Measurements from ENCODE around the gene E4F1. TPM values are rescaled to one million over a fixed set of nuclear protein-coding genes. Genes with fewer than 3 reads are reported as not detected.

The E4F1 gene
- total and polyA plus RNA-seq, 2 of the 13 experiments (the other 11 are each of a cell fraction or from before 2014, with no cell fraction given), result 13.8 to 19.5 TPM

GRCh38 chr16:2213817-2214718 lies 9.3 kb upstream of the E4F1 start (continued):
- TF ChIP-seq, protein P1, sequence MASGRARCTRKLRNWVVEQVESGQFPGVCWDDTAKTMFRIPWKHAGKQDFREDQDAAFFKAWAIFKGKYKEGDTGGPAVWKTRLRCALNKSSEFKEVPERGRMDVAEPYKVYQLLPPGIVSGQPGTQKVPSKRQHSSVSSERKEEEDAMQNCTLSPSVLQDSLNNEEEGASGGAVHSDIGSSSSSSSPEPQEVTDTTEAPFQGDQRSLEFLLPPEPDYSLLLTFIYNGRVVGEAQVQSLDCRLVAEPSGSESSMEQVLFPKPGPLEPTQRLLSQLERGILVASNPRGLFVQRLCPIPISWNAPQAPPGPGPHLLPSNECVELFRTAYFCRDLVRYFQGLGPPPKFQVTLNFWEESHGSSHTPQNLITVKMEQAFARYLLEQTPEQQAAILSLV (CRISPR knock-in tag; IDR thresholded peaks at IDR 0.05; ENCODE audit: borderline replicate concordance), result 0 out of 2 replicates have a peak, but pooled peaks have one; percentile 4
- TF ChIP-seq, protein P2, sequence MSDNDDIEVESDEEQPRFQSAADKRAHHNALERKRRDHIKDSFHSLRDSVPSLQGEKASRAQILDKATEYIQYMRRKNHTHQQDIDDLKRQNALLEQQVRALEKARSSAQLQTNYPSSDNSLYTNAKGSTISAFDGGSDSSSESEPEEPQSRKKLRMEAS (IDR thresholded peaks at IDR 0.05), result peak; percentile 13; the same call in 1 of the 2 replicates
- TF ChIP-seq YY1 (IDR thresholded peaks at IDR 0.05; ENCODE audit: insufficient read depth, insufficient replicate concordance, low read depth, low read length), result peak; percentile 62
- TF ChIP-seq, protein P3, sequence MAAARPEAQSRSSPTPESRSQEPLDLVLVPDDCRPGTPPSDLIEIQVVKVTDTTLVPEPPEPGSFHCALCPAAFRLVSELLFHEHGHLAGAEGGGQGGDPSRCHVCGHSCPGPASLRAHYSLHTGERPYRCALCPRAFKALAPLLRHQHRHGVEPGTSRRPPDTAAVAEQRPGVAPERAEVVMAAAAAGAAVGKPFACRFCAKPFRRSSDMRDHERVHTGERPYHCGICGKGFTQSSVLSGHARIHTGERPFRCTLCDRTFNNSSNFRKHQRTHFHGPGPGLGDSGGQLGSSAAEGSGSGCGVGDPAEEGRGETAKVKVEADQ (CRISPR knock-in tag; IDR thresholded peaks at IDR 0.05; ENCODE audit: borderline replicate concordance), result peak; percentile 78; the same call in 1 of the 2 replicates
- TF ChIP-seq ZSCAN21 (CRISPR knock-in tag; IDR thresholded peaks at IDR 0.05; ENCODE audit: borderline replicate concordance), result peak; percentile 28; the same call in 1 of the 2 replicates
- TF ChIP-seq RAD21 (CRISPR knock-in tag; IDR thresholded peaks at IDR 0.05), result peak; percentile 44; the same call in 1 of the 2 replicates
- TF ChIP-seq PHF8 (CRISPR knock-in tag; IDR thresholded peaks at IDR 0.05), result peak; percentile 32; the same call in 1 of the 2 replicates
- TF ChIP-seq AGO2 (optimal IDR thresholded peaks at IDR 0.05; ENCODE audit: low read depth, low read length), result peak; percentile 63
- no peak for TF ChIP-seq EHMT2 (IDR thresholded peaks at IDR 0.05; ENCODE audit: borderline replicate concordance, low read depth, low read length)
- TF ChIP-seq, protein P4, sequence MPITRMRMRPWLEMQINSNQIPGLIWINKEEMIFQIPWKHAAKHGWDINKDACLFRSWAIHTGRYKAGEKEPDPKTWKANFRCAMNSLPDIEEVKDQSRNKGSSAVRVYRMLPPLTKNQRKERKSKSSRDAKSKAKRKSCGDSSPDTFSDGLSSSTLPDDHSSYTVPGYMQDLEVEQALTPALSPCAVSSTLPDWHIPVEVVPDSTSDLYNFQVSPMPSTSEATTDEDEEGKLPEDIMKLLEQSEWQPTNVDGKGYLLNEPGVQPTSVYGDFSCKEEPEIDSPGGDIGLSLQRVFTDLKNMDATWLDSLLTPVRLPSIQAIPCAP (CRISPR knock-in tag; IDR thresholded peaks at IDR 0.05; ENCODE audit: low read depth), result no peak
- no peak for TF ChIP-seq ZNF775 (CRISPR knock-in tag; IDR thresholded peaks at IDR 0.05; ENCODE audit: borderline replicate concordance)
- no peak for TF ChIP-seq ZBTB1 (CRISPR knock-in tag; IDR thresholded peaks at IDR 0.05; ENCODE audit: borderline replicate concordance)
- peak; percentile 63 for TF ChIP-seq ZFY (CRISPR knock-in tag; IDR thresholded peaks at IDR 0.05)
- TF ChIP-seq GATAD2A (CRISPR knock-in tag; IDR thresholded peaks at IDR 0.05), result no peak
- peak; percentile 35; the same call in 1 of the 2 replicates for TF ChIP-seq KDM2A (CRISPR knock-in tag; IDR thresholded peaks at IDR 0.05; ENCODE audit: borderline replicate concordance, low read depth)
- no peak for TF ChIP-seq ASH2L (IDR thresholded peaks at IDR 0.05; ENCODE audit: insufficient read length, low read depth, low read length)
- peak; percentile 56 for TF ChIP-seq IKZF4 (CRISPR knock-in tag; IDR thresholded peaks at IDR 0.05; ENCODE audit: borderline replicate concordance, low read depth, not compliant biosample characterization)
- TF ChIP-seq ZNF160 (CRISPR knock-in tag; IDR thresholded peaks at IDR 0.05), result no peak
